ENCODE measurements around the gene EFCAB13.

Gene EFCAB13

DNA sequence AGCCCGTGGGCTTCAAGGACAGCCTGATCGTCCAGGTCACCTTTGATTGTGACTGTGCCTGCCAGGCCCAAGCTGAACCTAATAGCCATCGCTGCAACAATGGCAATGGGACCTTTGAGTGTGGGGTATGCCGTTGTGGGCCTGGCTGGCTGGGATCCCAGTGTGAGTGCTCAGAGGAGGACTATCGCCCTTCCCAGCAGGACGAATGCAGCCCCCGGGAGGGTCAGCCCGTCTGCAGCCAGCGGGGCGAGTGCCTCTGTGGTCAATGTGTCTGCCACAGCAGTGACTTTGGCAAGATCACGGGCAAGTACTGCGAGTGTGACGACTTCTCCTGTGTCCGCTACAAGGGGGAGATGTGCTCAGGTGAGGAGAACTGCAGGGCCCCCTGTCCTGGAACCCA is 31.5 kb upstream of the EFCAB13 start:
- Histone ChIP-seq H3K4me1 (ENCODE audit: control insufficient read depth, insufficient read depth, low read length) (no peaks in the 10 kb centered on the region), H3K27me3 (ENCODE audit: control insufficient read depth, insufficient read depth, low read length) (no peaks in the 10 kb centered on the region), H3K9me3 (ENCODE audit: control insufficient read depth, insufficient read depth, low read length) (no peaks in the 10 kb centered on the region), H3K27ac (ENCODE audit: low read length) (no peak overlapping the region), H3K36me3 (ENCODE audit: control insufficient read depth, insufficient read depth, low read length) (no peaks in the 10 kb centered on the region), H3K4me3 (ENCODE audit: low read length) (no peak overlapping the region)
- DNase-seq (ENCODE audit: low read depth, low spot score), result no peak
- WGBS (ENCODE audit: insufficient coverage, insufficient read length), result no CpG with 5 or more reads among the region's 14 CpGs

DNA sequence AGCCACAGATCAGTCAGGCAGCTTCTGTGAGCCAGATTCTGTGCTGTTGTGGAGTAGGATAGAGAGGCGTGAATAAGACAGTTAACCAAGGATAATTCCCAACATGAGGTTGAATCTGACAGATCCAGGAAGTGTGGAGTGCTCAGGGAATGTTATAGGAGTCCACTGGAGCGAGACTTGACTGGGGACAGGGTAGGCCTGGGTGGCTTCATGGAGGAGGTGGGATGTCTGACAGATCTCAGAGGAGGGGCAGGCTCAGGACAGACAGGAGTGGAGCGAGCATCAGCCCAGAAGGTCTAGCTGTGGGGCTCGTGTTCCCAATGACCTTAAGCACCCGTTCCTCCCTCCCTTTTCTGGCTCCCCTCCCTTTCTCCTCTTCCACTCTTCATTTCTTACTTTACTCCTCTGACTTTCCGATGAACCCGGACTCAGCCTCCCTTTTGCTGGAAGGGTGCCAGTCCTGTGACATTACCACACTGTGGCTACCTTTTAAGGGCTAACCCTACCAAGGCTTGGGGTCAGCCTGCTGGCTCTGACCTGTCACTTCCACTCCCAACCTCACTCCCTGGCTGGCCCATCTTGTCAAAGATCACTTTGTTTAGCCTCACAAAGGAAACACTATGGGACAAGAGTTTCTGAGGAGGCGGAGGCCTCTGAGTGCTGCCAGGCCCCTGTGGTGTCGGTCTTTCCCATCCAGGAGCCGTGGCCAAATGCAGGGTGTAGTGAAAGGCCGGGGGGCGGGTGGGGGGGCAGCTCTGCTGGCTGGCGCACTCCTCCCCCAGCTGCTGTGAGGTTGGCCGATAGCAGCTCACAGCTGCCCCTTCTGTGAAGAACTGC is 28.5 kb upstream of the EFCAB13 start:
- Histone ChIP-seq H3K27ac (ENCODE audit: low read length) (no peak overlapping the region), H3K36me3 (ENCODE audit: control insufficient read depth, insufficient read depth, low read length) (no peaks in the 10 kb centered on the region), H3K27me3 (ENCODE audit: control insufficient read depth, insufficient read depth, low read length) (no peaks in the 10 kb centered on the region), H3K9me3 (ENCODE audit: control insufficient read depth, insufficient read depth, low read length) (no peaks in the 10 kb centered on the region), H3K4me3 (ENCODE audit: low read length) (no peak overlapping the region), H3K4me1 (ENCODE audit: control insufficient read depth, insufficient read depth, low read length) (no peaks in the 10 kb centered on the region)
- no peak for DNase-seq (ENCODE audit: low read depth, low spot score)
- no CpG with 5 or more reads among the region's 14 CpGs for WGBS (ENCODE audit: insufficient coverage, insufficient read length)

DNA sequence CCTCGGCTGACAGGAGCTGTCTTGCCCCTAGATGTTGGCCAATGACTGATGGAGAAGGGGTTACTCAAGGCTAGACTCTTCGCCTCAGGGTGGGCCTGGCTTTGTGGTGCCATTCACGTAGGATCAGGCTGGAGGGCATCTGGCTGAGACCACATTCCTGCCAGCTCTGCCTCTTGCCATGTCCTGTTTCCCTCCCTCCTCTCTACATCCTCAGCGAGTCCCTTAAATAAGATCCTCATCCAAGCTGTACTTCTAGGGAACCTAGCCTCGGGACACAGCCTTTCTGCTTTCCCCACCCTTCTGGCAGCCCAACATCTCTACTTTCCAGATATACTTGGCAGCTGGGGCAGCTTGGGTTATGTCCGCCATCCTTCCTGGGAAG is 27.9 kb upstream of the EFCAB13 start:
- H3K9me3 ChIP-seq (ENCODE audit: control insufficient read depth, insufficient read depth, low read length), result no peaks in the 10 kb centered on the region
- H3K36me3 ChIP-seq (ENCODE audit: control insufficient read depth, insufficient read depth, low read length), result no peaks in the 10 kb centered on the region
- WGBS (ENCODE audit: insufficient coverage, insufficient read length), result no CpG with 5 or more reads among the region's 6 CpGs
- DNase-seq (ENCODE audit: low read depth, low spot score), result no peak
- no peak overlapping the region for H3K27ac ChIP-seq (ENCODE audit: low read length)
- H3K4me3 ChIP-seq (ENCODE audit: low read length), result no peak overlapping the region
- no peaks in the 10 kb centered on the region for H3K4me1 ChIP-seq (ENCODE audit: control insufficient read depth, insufficient read depth, low read length)
- no peaks in the 10 kb centered on the region for H3K27me3 ChIP-seq (ENCODE audit: control insufficient read depth, insufficient read depth, low read length)

DNA sequence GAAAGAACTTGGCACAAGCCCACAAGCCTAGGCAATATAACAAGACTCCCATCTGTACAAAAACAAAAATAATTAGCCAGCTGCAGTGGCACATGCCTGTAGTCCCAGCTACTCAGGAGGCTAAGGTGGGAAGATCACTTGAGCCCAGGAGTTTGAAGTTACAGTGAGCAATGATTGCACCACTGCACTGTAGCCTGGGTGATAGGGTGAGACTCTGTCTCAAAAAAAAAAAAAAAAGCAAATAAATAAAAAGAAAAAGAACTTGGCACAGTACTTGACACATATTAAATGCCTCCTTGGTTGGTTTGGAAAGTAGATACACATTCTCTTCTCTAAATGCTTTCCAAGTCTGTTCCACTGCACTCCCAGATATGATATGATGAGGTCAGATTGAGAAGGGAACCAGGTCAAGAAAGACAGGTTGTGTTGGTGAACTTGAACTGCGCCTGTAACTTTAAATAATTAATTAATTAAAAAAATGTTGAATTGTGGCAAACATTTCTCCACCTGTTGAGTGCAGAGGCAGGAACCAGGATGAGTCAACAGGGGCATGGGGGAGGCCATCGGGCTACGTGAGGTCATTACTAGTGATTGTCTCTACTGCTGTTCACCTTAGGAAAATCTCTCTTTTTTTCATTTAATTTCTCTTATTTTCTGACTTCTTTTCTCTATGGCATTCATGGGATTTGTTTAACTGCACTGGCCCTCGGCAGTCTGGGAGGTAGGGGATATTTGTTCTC is 25.9 kb upstream of the EFCAB13 start:
- no peak for DNase-seq (ENCODE audit: low read depth, low spot score)
- Histone ChIP-seq H3K9me3 (ENCODE audit: control insufficient read depth, insufficient read depth, low read length) (no peaks in the 10 kb centered on the region), H3K27me3 (ENCODE audit: control insufficient read depth, insufficient read depth, low read length) (no peaks in the 10 kb centered on the region), H3K4me3 (ENCODE audit: low read length) (no peak overlapping the region), H3K27ac (ENCODE audit: low read length) (no peak overlapping the region), H3K4me1 (ENCODE audit: control insufficient read depth, insufficient read depth, low read length) (no peaks in the 10 kb centered on the region), H3K36me3 (ENCODE audit: control insufficient read depth, insufficient read depth, low read length) (no peaks in the 10 kb centered on the region)
- WGBS (ENCODE audit: insufficient coverage, insufficient read length), result no CpG with 5 or more reads among the region's 4 CpGs

DNA sequence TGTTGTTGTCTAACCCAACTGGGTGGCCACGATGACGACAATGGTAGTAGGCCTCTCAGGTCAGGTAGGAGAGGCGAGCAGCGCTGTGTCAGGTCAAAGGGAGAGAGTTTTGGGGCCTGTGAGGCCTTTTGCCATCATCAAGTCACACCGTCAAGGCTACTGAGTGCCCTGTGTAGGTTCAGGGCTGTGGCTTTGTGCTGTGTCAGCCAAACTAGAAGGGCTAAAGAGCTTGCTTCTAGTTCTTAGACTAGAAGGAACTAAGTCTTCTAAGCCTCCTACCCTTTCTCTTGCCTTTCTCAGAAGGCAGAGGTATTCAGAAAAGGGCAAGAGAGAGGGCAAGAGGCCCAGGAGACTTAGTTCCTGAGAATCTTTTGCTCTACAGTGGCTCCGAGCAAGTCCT is 25.0 kb upstream of the EFCAB13 start:
- no peak overlapping the region for H3K4me3 ChIP-seq (ENCODE audit: low read length)
- DNase-seq (ENCODE audit: low read depth, low spot score), result no peak
- H3K36me3 ChIP-seq (ENCODE audit: control insufficient read depth, insufficient read depth, low read length), result no peaks in the 10 kb centered on the region
- H3K27ac ChIP-seq (ENCODE audit: low read length), result no peak overlapping the region
- no peaks in the 10 kb centered on the region for H3K9me3 ChIP-seq (ENCODE audit: control insufficient read depth, insufficient read depth, low read length)
- no CpG with 5 or more reads among the region's 6 CpGs for WGBS (ENCODE audit: insufficient coverage, insufficient read length)
- H3K4me1 ChIP-seq (ENCODE audit: control insufficient read depth, insufficient read depth, low read length), result no peaks in the 10 kb centered on the region
- H3K27me3 ChIP-seq (ENCODE audit: control insufficient read depth, insufficient read depth, low read length), result no peaks in the 10 kb centered on the region

DNA sequence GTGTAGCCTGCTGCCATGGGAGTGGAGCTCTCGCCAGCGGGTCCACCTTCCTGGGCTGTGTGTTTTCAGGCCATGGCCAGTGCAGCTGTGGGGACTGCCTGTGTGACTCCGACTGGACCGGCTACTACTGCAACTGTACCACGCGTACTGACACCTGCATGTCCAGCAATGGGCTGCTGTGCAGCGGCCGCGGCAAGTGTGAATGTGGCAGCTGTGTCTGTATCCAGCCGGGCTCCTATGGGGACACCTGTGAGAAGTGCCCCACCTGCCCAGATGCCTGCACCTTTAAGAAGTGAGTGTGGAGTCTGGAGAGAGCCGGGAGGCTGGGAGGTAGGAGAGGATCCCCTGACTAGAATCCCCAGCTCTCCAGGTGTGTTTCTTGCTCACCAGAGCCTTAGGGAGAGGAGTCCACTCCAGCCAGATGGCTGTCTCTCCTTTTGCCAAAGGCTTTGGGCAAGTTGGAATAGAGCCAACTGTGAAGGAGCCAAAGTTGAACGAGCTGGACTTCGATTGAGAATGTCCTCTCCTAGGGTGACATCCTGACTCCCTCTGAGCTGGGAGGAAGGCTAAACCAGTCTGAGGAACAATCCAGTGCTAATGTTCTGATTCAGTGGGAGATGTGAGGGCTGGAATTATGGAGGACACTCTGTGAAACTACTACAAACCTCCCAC is 24.4 kb upstream of the EFCAB13 start:
- no peaks in the 10 kb centered on the region for H3K27me3 ChIP-seq (ENCODE audit: control insufficient read depth, insufficient read depth, low read length)
- no peaks in the 10 kb centered on the region for H3K9me3 ChIP-seq (ENCODE audit: control insufficient read depth, insufficient read depth, low read length)
- H3K27ac ChIP-seq (ENCODE audit: low read length), result no peak overlapping the region
- no peak overlapping the region for H3K4me3 ChIP-seq (ENCODE audit: low read length)
- H3K4me1 ChIP-seq (ENCODE audit: control insufficient read depth, insufficient read depth, low read length), result no peaks in the 10 kb centered on the region
- no peaks in the 10 kb centered on the region for H3K36me3 ChIP-seq (ENCODE audit: control insufficient read depth, insufficient read depth, low read length)
- no CpG with 5 or more reads among the region's 13 CpGs for WGBS (ENCODE audit: insufficient coverage, insufficient read length)
- DNase-seq (ENCODE audit: low read depth, low spot score), result no peak

DNA sequence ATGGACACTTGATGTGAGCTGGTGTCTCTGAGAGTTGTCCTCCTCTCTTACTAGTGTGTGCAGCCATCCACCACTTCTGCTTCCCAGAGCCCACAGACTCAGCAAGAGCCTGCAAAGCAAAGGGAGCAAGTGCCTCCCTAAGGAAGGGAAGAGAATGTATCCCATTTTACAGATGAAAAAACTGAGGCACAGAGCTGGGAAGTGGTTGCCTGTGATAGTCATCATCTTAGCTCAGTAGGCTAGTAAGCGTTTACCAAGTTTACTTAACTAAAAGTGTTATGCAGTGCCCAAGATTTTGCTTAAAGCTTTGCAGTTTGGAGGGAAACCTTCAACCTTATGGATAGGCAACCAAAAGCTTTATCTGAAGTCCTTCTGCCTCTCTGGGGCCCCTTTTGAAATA is 23.0 kb upstream of the EFCAB13 start:
- H3K4me3 ChIP-seq (ENCODE audit: low read length), result no peak overlapping the region
- no peaks in the 10 kb centered on the region for H3K27me3 ChIP-seq (ENCODE audit: control insufficient read depth, insufficient read depth, low read length)
- no peaks in the 10 kb centered on the region for H3K4me1 ChIP-seq (ENCODE audit: control insufficient read depth, insufficient read depth, low read length)
- H3K27ac ChIP-seq (ENCODE audit: low read length), result no peak overlapping the region
- no peaks in the 10 kb centered on the region for H3K36me3 ChIP-seq (ENCODE audit: control insufficient read depth, insufficient read depth, low read length)
- no peaks in the 10 kb centered on the region for H3K9me3 ChIP-seq (ENCODE audit: control insufficient read depth, insufficient read depth, low read length)
- WGBS (ENCODE audit: insufficient coverage, insufficient read length), result no CpG with 5 or more reads among the region's 1 CpG
- no peak for DNase-seq (ENCODE audit: low read depth, low spot score)

DNA sequence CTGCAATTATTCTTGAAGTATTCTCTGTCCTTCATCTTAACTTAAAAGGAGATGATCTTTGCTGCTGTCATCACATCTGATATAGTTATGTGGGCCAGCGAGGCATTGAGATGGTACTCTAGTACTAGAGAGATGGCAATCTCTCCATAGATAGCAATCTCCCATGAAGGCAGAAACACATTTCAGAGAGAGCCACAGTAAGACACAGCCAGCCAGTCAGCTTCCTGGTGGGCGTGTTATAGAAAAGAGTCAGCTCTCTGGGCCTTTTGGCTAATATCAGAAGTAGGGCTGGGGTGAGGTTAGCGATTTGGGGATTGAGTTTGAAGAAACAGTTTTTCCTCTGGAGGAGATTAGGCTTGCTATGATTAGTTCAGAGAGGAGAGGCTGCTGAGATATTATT is 22.6 kb upstream of the EFCAB13 start:
- Histone ChIP-seq H3K27ac (ENCODE audit: low read length) (no peak overlapping the region), H3K4me3 (ENCODE audit: low read length) (no peak overlapping the region), H3K4me1 (ENCODE audit: control insufficient read depth, insufficient read depth, low read length) (no peaks in the 10 kb centered on the region), H3K36me3 (ENCODE audit: control insufficient read depth, insufficient read depth, low read length) (no peaks in the 10 kb centered on the region), H3K27me3 (ENCODE audit: control insufficient read depth, insufficient read depth, low read length) (no peaks in the 10 kb centered on the region), H3K9me3 (ENCODE audit: control insufficient read depth, insufficient read depth, low read length) (no peaks in the 10 kb centered on the region)
- WGBS (ENCODE audit: insufficient coverage, insufficient read length), result no CpG with 5 or more reads among the region's 3 CpGs
- DNase-seq (ENCODE audit: low read depth, low spot score), result no peak

DNA sequence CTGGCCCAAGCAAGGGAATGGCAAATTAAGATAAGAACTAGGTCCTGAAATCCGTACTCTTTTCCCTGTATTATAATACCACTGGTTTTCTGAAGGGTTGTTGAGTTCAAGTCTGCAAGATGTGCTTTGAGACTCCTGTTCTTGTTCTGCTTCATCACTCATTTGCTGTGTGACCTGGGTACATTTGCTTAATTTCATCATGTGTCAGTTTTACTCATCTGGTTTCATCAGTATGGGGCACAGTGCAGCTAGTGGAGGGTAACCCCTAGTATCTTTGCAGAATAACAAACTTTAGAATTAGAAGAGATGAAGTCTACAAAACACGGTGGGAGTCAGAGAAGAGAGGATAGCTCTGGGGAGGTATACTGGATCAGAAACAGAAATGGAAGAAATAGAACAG is 21.9 kb upstream of the EFCAB13 start:
- H3K4me3 ChIP-seq (ENCODE audit: low read length), result no peak overlapping the region

DNA sequence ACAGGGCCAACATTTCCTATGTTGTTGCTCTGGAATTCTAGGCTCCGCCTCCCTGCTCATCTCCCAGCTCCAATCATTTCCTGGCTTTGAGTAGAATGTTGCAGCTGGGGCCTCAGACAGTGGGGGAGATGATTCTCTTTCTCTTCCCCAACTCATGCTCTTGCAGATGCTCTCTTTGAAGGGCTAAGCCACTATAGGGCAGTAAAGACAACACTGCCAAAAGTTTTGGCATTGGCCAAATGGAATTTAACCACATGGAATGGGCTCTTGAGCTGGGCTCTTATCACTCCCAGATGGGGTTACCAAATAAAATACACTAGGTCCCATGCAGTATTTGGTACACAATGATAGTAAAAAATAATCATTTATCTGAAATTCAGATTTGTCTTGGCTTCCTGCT is 19.6 kb upstream of the EFCAB13 start:
- Histone ChIP-seq H3K36me3 (ENCODE audit: control insufficient read depth, insufficient read depth, low read length) (no peaks in the 10 kb centered on the region), H3K4me3 (ENCODE audit: low read length) (no peak overlapping the region), H3K27me3 (ENCODE audit: control insufficient read depth, insufficient read depth, low read length) (no peaks in the 10 kb centered on the region), H3K4me1 (ENCODE audit: control insufficient read depth, insufficient read depth, low read length) (no peaks in the 10 kb centered on the region), H3K27ac (ENCODE audit: low read length) (no peak overlapping the region), H3K9me3 (ENCODE audit: control insufficient read depth, insufficient read depth, low read length) (no peaks in the 10 kb centered on the region)
- no peak for DNase-seq (ENCODE audit: low read depth, low spot score)
- WGBS (ENCODE audit: insufficient coverage, insufficient read length), result no CpG with 5 or more reads among the region's 1 CpG

More for the DNA sequence above, 21.9 kb upstream of the EFCAB13 start:
- Histone ChIP-seq H3K9me3 (ENCODE audit: control insufficient read depth, insufficient read depth, low read length) (no peaks in the 10 kb centered on the region), H3K36me3 (ENCODE audit: control insufficient read depth, insufficient read depth, low read length) (no peaks in the 10 kb centered on the region), H3K27me3 (ENCODE audit: control insufficient read depth, insufficient read depth, low read length) (no peaks in the 10 kb centered on the region), H3K4me1 (ENCODE audit: control insufficient read depth, insufficient read depth, low read length) (no peaks in the 10 kb centered on the region), H3K27ac (ENCODE audit: low read length) (no peak overlapping the region)
- WGBS (ENCODE audit: insufficient coverage, insufficient read length), result no CpG with 5 or more reads among the region's 2 CpGs
- no peak for DNase-seq (ENCODE audit: low read depth, low spot score)
